K562 (cell line): ENCODE measurements around the gene ITGA7. TPM values are rescaled to one million over a fixed set of nuclear protein-coding genes. Genes with fewer than 3 reads are reported as not detected.

Experiments used
- ARID1B ChIP-seq: fragments of 450-650 bp; IDR thresholded peaks from 2 replicates; pipeline ENCODE4 v1.6.1; 2016; ENCODE audit warnings: antibody characterized with exemption, mild to moderate bottlenecking, inconsistent platforms
- CAMTA2 ChIP-seq: fragments of 250-450 bp; sonication (Bioruptor Pico); conservative IDR thresholded peaks from 2 replicates; pipeline ENCODE4 v1.5.1; 2022
- CHD2 ChIP-seq: IDR thresholded peaks from 2 replicates; pipeline ENCODE4 v1.6.1; 2011; ENCODE audit warnings: low read depth, low read length
- COPS2 ChIP-seq: fragments of 450-650 bp; conservative IDR thresholded peaks from 2 replicates; pipeline ENCODE4 v1.6.1; 2016; ENCODE audit warnings: mild to moderate bottlenecking, moderate library complexity
- GATA2 ChIP-seq: sonication (generic); formaldehyde crosslinking; IDR thresholded peaks from 2 replicates; pipeline ENCODE4 v1.4.0; 2020; ENCODE audit warnings: mild to moderate bottlenecking, missing genetic modification reagents
- RBBP5 ChIP-seq: fragments of 200-600 bp; sonication (generic); IDR thresholded peaks from 2 replicates; pipeline ENCODE4 v1.6.1; 2012; ENCODE audit warnings: borderline replicate concordance, mild to moderate bottlenecking, low read length, control low read depth, inconsistent platforms; ENCODE audit not compliant: insufficient read depth, poor library complexity, severe bottlenecking
- RBM25 ChIP-seq: fragments of 200-400 bp; formaldehyde crosslinking; IDR thresholded peaks from 2 replicates; pipeline ENCODE4 v1.6.1; 2018; ENCODE audit warnings: low read length, low read depth, moderate library complexity; ENCODE audit not compliant: severe bottlenecking
- SAP30 ChIP-seq: fragments of 200-600 bp; sonication (generic); IDR thresholded peaks from 2 replicates; pipeline ENCODE4 v1.6.1; 2012; ENCODE audit warnings: borderline replicate concordance, low read depth, mild to moderate bottlenecking, moderate library complexity, low read length, control low read depth, inconsistent platforms; ENCODE audit not compliant: insufficient read depth, poor library complexity, severe bottlenecking
- SIRT6 ChIP-seq: IDR thresholded peaks from one replicate; pipeline ENCODE4 v1.6.1; 2012; ENCODE audit warnings: low read depth, mild to moderate bottlenecking, control low read depth, inconsistent platforms, low read length, moderate library complexity
- SPI1 ChIP-seq: IDR thresholded peaks from 2 replicates; pipeline ENCODE4 v1.6.1; 2011; ENCODE audit warnings: low read depth, low read length, control low read depth, borderline replicate concordance
- YY1 ChIP-seq, 3 experiments: IDR thresholded peaks; 2 replicates each; pipeline ENCODE4 v1.6.1; 2011; ENCODE audit warnings: low read length in 2 of 3, mild to moderate bottlenecking in 2 of 3, moderate library complexity in 2 of 3, borderline replicate concordance in 1 of 3, control low read depth in 1 of 3, low read depth in 1 of 3; ENCODE audit not compliant: insufficient read depth in 3 of 3, insufficient replicate concordance in 2 of 3, control insufficient read depth in 1 of 3, insufficient read length in 1 of 3; ENCODE audit errors: extremely low read depth in 1 of 3
- ZBTB7A ChIP-seq: IDR thresholded peaks from 2 replicates; pipeline ENCODE4 v1.6.1; 2011; ENCODE audit warnings: low read depth, mild to moderate bottlenecking, low read length, moderate library complexity, borderline replicate concordance; ENCODE audit not compliant: control insufficient read depth
- ZNF121 ChIP-seq: sonication (generic); formaldehyde crosslinking; conservative IDR thresholded peaks from 2 replicates; pipeline ENCODE4 v1.8.0; 2022; ENCODE audit warnings: missing genetic modification reagents
- ZNF436 ChIP-seq: fragments of 250-450, 450-650 bp; sonication (Bioruptor Pico); formaldehyde crosslinking; IDR thresholded peaks from 2 replicates; pipeline ENCODE4 v1.7.0; 2020; ENCODE audit warnings: mild to moderate bottlenecking
- ZNF695 ChIP-seq: fragments of 450-650 bp; formaldehyde crosslinking; IDR thresholded peaks from 2 replicates; pipeline ENCODE4 v1.4.0; 2020; ENCODE audit warnings: mild to moderate bottlenecking, moderate library complexity
- polyA plus RNA-seq, 8 experiments: library from polyadenylated mRNA; depleted of rRNA in 4 of 8; stranded (reverse) in 5 of 8; unstranded in 3 of 8; fragments of >200 nt; fragmentation: Nextera tagmentation in 2 of 8; fragmentation: Illumina TruSeq in 1 of 8; extraction: Ambion mirVana in 2 of 8; extraction: Trizol in 1 of 8; gene quantifications; 2 replicates each; pipeline versions ENCODE4 v1.2.1 to v1.2.3, GENCODE V29; 2011 to 2014; ENCODE audit warnings: inconsistent platforms in 1 of 8, missing spikeins in 1 of 8
- total RNA-seq, 7 experiments: library from RNA; depleted of rRNA in 6 of 7; stranded (reverse); fragments of >200 nt in 6 of 7; fragmentation: Illumina TruSeq in 2 of 7; extraction: Trizol in 2 of 7; gene quantifications; 2 replicates each; pipeline versions ENCODE4 v1.2.1 to v1.2.3, GENCODE V29; 2011 to 2021; ENCODE audit warnings: low replicate concordance in 1 of 7
- TF ChIP-seq, protein P1 (sequence below): fragments of 200-600 bp; sonication (generic); IDR thresholded peaks from one replicate; pipeline ENCODE4 v1.6.1; 2012; ENCODE audit warnings: mild to moderate bottlenecking, low read depth, low read length, inconsistent platforms

Gene ITGA7
- total and polyA plus RNA-seq, 9 of the 15 experiments (the other 6 are each of a cell fraction or from before 2014, with no cell fraction given): 0.11 to 2.3 (median 0.56) TPM; not detected in 1

DNA sequence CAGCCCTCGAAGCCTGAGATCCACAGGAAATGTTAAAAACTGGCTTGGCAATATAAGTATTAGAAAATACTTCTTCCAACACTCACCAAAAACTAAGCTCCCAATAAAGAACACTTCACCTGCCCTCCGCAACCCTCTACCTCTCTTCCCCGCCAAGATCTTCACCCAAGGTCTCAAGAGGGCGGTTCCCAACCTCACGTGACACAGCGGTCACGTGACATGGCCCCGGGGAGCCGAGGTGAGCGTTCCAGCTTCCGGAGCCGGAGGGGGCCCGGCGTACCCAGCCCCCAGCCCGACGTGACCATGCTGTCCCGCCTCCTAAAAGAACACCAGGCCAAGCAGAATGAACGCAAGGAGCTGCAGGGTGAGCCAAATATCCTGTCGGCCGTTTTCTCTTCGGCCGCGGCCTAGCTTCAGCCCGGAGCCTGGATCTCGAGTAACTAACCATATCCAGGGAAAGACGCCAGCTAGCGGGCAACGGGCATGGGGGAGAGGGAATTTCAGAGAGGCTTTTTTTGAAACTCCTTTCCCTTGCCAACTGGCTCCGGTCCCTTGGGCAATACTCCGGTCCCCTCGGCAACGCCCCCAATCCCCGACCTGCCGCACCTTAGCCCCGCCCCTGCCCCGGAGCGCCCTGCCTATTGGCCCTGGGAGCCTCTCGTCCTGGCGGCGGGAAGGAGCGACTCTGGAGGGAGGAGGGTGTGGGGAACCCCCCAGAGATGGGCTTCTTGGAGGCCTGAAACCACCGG is 8.3 kb upstream of the ITGA7 start, which contains the start of gene BLOC1S1 (continued):
- TF ChIP-seq, protein P1, sequence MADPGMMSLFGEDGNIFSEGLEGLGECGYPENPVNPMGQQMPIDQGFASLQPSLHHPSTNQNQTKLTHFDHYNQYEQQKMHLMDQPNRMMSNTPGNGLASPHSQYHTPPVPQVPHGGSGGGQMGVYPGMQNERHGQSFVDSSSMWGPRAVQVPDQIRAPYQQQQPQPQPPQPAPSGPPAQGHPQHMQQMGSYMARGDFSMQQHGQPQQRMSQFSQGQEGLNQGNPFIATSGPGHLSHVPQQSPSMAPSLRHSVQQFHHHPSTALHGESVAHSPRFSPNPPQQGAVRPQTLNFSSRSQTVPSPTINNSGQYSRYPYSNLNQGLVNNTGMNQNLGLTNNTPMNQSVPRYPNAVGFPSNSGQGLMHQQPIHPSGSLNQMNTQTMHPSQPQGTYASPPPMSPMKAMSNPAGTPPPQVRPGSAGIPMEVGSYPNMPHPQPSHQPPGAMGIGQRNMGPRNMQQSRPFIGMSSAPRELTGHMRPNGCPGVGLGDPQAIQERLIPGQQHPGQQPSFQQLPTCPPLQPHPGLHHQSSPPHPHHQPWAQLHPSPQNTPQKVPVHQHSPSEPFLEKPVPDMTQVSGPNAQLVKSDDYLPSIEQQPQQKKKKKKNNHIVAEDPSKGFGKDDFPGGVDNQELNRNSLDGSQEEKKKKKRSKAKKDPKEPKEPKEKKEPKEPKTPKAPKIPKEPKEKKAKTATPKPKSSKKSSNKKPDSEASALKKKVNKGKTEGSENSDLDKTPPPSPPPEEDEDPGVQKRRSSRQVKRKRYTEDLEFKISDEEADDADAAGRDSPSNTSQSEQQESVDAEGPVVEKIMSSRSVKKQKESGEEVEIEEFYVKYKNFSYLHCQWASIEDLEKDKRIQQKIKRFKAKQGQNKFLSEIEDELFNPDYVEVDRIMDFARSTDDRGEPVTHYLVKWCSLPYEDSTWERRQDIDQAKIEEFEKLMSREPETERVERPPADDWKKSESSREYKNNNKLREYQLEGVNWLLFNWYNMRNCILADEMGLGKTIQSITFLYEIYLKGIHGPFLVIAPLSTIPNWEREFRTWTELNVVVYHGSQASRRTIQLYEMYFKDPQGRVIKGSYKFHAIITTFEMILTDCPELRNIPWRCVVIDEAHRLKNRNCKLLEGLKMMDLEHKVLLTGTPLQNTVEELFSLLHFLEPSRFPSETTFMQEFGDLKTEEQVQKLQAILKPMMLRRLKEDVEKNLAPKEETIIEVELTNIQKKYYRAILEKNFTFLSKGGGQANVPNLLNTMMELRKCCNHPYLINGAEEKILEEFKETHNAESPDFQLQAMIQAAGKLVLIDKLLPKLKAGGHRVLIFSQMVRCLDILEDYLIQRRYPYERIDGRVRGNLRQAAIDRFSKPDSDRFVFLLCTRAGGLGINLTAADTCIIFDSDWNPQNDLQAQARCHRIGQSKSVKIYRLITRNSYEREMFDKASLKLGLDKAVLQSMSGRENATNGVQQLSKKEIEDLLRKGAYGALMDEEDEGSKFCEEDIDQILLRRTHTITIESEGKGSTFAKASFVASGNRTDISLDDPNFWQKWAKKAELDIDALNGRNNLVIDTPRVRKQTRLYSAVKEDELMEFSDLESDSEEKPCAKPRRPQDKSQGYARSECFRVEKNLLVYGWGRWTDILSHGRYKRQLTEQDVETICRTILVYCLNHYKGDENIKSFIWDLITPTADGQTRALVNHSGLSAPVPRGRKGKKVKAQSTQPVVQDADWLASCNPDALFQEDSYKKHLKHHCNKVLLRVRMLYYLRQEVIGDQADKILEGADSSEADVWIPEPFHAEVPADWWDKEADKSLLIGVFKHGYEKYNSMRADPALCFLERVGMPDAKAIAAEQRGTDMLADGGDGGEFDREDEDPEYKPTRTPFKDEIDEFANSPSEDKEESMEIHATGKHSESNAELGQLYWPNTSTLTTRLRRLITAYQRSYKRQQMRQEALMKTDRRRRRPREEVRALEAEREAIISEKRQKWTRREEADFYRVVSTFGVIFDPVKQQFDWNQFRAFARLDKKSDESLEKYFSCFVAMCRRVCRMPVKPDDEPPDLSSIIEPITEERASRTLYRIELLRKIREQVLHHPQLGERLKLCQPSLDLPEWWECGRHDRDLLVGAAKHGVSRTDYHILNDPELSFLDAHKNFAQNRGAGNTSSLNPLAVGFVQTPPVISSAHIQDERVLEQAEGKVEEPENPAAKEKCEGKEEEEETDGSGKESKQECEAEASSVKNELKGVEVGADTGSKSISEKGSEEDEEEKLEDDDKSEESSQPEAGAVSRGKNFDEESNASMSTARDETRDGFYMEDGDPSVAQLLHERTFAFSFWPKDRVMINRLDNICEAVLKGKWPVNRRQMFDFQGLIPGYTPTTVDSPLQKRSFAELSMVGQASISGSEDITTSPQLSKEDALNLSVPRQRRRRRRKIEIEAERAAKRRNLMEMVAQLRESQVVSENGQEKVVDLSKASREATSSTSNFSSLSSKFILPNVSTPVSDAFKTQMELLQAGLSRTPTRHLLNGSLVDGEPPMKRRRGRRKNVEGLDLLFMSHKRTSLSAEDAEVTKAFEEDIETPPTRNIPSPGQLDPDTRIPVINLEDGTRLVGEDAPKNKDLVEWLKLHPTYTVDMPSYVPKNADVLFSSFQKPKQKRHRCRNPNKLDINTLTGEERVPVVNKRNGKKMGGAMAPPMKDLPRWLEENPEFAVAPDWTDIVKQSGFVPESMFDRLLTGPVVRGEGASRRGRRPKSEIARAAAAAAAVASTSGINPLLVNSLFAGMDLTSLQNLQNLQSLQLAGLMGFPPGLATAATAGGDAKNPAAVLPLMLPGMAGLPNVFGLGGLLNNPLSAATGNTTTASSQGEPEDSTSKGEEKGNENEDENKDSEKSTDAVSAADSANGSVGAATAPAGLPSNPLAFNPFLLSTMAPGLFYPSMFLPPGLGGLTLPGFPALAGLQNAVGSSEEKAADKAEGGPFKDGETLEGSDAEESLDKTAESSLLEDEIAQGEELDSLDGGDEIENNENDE: no peak
- TF ChIP-seq YY1 (IDR thresholded peaks at IDR 0.05; ENCODE audit: borderline replicate concordance in 1 of 3, control insufficient read depth in 1 of 3, extremely low read depth in 1 of 3, insufficient read depth in 3 of 3, insufficient read length in 1 of 3, insufficient replicate concordance in 2 of 3, low read depth in 1 of 3, low read length in 2 of 3) (peak in 2 of 3 experiments; percentile 35 to 71), CHD2 (no peak), ZNF436 (CRISPR knock-in tag) (no peak), ZNF695 (CRISPR knock-in tag) (no peak), GATA2 (CRISPR knock-in tag) (no peak), RBM25 (no peak), ARID1B (no peak), SIRT6 (no peak), ZNF121 (CRISPR knock-in tag) (no peak), CAMTA2 (CRISPR knock-in tag) (no peak), RBBP5 (peak; percentile 77), SAP30 (peak; percentile 98), ZBTB7A (peak; percentile 52; the same call in 1 of the 2 replicates), SPI1 (no peak), COPS2 (no peak)
